ENCODE measurements around the gene CLCA4.

DNA sequence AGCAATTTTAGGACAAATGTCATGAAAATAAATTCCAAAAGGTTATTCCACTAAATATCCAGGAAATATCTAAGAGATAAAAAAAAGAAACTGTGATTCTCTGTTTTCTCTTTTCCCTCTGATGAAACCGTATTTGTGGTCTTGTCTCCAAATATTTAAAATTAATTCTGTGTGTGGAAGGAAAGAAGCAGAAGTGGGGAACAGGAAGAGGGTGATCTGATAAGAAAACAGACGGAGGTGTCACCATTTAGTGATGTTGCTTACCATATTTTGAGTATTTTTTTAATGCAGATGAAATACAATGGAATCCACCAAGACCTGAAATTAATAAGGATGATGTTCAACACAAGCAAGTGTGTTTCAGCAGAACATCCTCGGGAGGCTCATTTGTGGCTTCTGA lies 48.6 kb upstream of the CLCA4 start:
- TF ChIP-seq, protein P1, sequence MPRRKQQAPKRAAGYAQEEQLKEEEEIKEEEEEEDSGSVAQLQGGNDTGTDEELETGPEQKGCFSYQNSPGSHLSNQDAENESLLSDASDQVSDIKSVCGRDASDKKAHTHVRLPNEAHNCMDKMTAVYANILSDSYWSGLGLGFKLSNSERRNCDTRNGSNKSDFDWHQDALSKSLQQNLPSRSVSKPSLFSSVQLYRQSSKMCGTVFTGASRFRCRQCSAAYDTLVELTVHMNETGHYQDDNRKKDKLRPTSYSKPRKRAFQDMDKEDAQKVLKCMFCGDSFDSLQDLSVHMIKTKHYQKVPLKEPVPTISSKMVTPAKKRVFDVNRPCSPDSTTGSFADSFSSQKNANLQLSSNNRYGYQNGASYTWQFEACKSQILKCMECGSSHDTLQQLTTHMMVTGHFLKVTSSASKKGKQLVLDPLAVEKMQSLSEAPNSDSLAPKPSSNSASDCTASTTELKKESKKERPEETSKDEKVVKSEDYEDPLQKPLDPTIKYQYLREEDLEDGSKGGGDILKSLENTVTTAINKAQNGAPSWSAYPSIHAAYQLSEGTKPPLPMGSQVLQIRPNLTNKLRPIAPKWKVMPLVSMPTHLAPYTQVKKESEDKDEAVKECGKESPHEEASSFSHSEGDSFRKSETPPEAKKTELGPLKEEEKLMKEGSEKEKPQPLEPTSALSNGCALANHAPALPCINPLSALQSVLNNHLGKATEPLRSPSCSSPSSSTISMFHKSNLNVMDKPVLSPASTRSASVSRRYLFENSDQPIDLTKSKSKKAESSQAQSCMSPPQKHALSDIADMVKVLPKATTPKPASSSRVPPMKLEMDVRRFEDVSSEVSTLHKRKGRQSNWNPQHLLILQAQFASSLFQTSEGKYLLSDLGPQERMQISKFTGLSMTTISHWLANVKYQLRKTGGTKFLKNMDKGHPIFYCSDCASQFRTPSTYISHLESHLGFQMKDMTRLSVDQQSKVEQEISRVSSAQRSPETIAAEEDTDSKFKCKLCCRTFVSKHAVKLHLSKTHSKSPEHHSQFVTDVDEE (CRISPR knock-in tag; IDR thresholded peaks at IDR 0.05) = no peak
- TF ChIP-seq ZFP3 (CRISPR knock-in tag; IDR thresholded peaks at IDR 0.05) (no peak), ZFP30 (CRISPR knock-in tag; IDR thresholded peaks at IDR 0.05) (no peak), ISL1 (CRISPR knock-in tag; IDR thresholded peaks at IDR 0.05) (no peak)

Data from SK-N-SH treated with all-trans-retinoic acid at 6 μM for 48 hours (cell line).